H1 (cell line): ENCODE data around the gene MMEL1. TPM values are rescaled to one million over a fixed set of nuclear protein-coding genes. Genes with fewer than 3 reads are reported as not detected.

Experiments used
- CTCF ChIA-PET: fragments of 300-600 bp; sonication (Branson Sonifier 250); formaldehyde crosslinking; loops from one replicate; lab custom pipeline; 2021; ENCODE audit not compliant: partially characterized antibody; lab: Charles Lee
- POLR2A ChIA-PET: fragments of 300-600 bp; sonication (Branson Sonifier 250); formaldehyde crosslinking; loops from one replicate; lab custom pipeline; 2021; ENCODE audit warnings: inconsistent platforms; ENCODE audit not compliant: partially characterized antibody; lab: Charles Lee
- DNase-seq, 2 experiments: peaks; one replicate each; pipeline versions ENCODE4 v3.0.0 to v3.0.0-alpha.2; 2010 to 2022; ENCODE audit warnings: low spot score in 2 of 2, low read depth in 1 of 2, mixed read lengths in 1 of 2
- FAIRE-seq: peaks from 2 replicates; lab custom pipeline; 2011; peaks lifted over from hg19 to GRCh38; lab: Jason Lieb, UNC
- H2AFZ ChIP-seq: 2 replicates; pipeline ENCODE4 v1.8.1; 2012; ENCODE audit warnings: low read length, inconsistent platforms
- H2AK5ac ChIP-seq: 2 replicates; pipeline ENCODE4 v1.6.1; 2013; ENCODE audit warnings: low read depth, low read length
- H2BK120ac ChIP-seq: replicated peaks from 2 replicates; pipeline ENCODE3; 2013; ENCODE audit warnings: low read depth, low read length, inconsistent platforms
- H2BK12ac ChIP-seq: 2 replicates; pipeline ENCODE4 v1.6.1; 2013; ENCODE audit warnings: low read depth, low read length
- H2BK15ac ChIP-seq: 2 replicates; pipeline ENCODE4 v1.6.1; 2013; ENCODE audit warnings: low read length
- H2BK20ac ChIP-seq: 2 replicates; pipeline ENCODE4 v1.6.1; 2013; ENCODE audit warnings: low read length
- H2BK5ac ChIP-seq: 2 replicates; pipeline ENCODE4 v1.6.1; 2013; ENCODE audit warnings: low read depth, low read length
- H3K14ac ChIP-seq: 2 replicates; pipeline ENCODE4 v1.6.1; 2013; ENCODE audit warnings: inconsistent platforms; ENCODE audit not compliant: insufficient read length
- H3K18ac ChIP-seq: 2 replicates; pipeline ENCODE4 v1.6.1; 2013; ENCODE audit warnings: low read length; ENCODE audit errors: extremely low read depth
- H3K23ac ChIP-seq: 2 replicates; pipeline ENCODE4 v1.6.1; 2013; ENCODE audit warnings: inconsistent platforms; ENCODE audit not compliant: insufficient read length
- H3K23me2 ChIP-seq: 2 replicates; pipeline ENCODE4 v1.6.1; 2013; ENCODE audit warnings: low read depth, low read length
- H3K27ac ChIP-seq: 2 replicates; pipeline ENCODE4 v1.6.1; 2011; ENCODE audit warnings: low read depth, low read length, inconsistent platforms
- H3K27me3 ChIP-seq, 4 experiments: replicated peaks in 1 of 4; 1 replicate in 1 of 4; 2 replicates in 3 of 4; pipeline versions ENCODE4 v1.6.1 to v1.8.1; 2011 to 2013; ENCODE audit warnings: low read length in 3 of 4, mild to moderate bottlenecking in 3 of 4, inconsistent platforms in 2 of 4, mixed read lengths in 2 of 4, moderate library complexity in 1 of 4; ENCODE audit not compliant: control insufficient read depth in 3 of 4, insufficient read depth in 3 of 4; ENCODE audit errors: extremely low read depth in 1 of 4
- H3K36me3 ChIP-seq, 4 experiments: 2 replicates each; pipeline versions ENCODE4 v1.6.1 to v1.8.1; 2011 to 2013; ENCODE audit warnings: mild to moderate bottlenecking in 4 of 4, low read length in 3 of 4, moderate library complexity in 2 of 4, control low read depth in 1 of 4, inconsistent platforms in 1 of 4; ENCODE audit not compliant: insufficient read depth in 4 of 4, control insufficient read depth in 2 of 4
- H3K4ac ChIP-seq: replicated peaks from 2 replicates; pipeline ENCODE3; 2013; ENCODE audit warnings: low read length, low read depth, mixed read lengths, inconsistent platforms; ENCODE audit not compliant: insufficient read length
- H3K4me1 ChIP-seq, 4 experiments: replicated peaks in 1 of 4; 1 replicate in 1 of 4; 2 replicates in 3 of 4; pipeline versions ENCODE4 v1.6.1 to v1.8.1; 2011 to 2013; ENCODE audit warnings: low read length in 3 of 4, inconsistent platforms in 2 of 4, mixed read lengths in 1 of 4; ENCODE audit not compliant: insufficient read depth in 4 of 4, control insufficient read depth in 3 of 4
- H3K4me2 ChIP-seq, 2 experiments: 2 replicates each; pipeline versions ENCODE4 v1.6.1 to v1.8.1; 2011 to 2013; ENCODE audit warnings: low read depth in 2 of 2, low read length in 2 of 2, control low read depth in 1 of 2, inconsistent platforms in 1 of 2, mild to moderate bottlenecking in 1 of 2; ENCODE audit not compliant: insufficient read depth in 1 of 2
- H3K4me3 ChIP-seq, 4 experiments: fragments of 200-600, 300-600 bp in 1 of 4; sonication (generic), shearing (Covaris generic), sonication (Bioruptor Twin) in 1 of 4; 2 replicates each; pipeline versions ENCODE4 v1.5.1 to v1.8.1; 2011 to 2016; ENCODE audit warnings: low read length in 4 of 4, low read depth in 3 of 4, control low read depth in 2 of 4, inconsistent platforms in 2 of 4, mild to moderate bottlenecking in 2 of 4, mixed read lengths in 1 of 4, moderate library complexity in 1 of 4; ENCODE audit not compliant: insufficient read depth in 2 of 4; ENCODE audit errors: extremely low read depth in 1 of 4
- H3K56ac ChIP-seq: replicated peaks from 2 replicates; pipeline ENCODE3; 2013; ENCODE audit warnings: low read depth, mild to moderate bottlenecking, mixed read lengths, low read length, inconsistent platforms; ENCODE audit not compliant: insufficient read length
- H3K79me1 ChIP-seq: 2 replicates; pipeline ENCODE4 v1.6.1; 2013; ENCODE audit warnings: low read depth, low read length, control low read depth
- H3K79me2 ChIP-seq, 2 experiments: 2 replicates each; pipeline versions ENCODE4 v1.6.1 to v1.8.1; 2012 to 2013; ENCODE audit warnings: low read length in 2 of 2, mild to moderate bottlenecking in 2 of 2, inconsistent platforms in 1 of 2; ENCODE audit not compliant: insufficient read depth in 2 of 2, control insufficient read depth in 1 of 2
- H3K9ac ChIP-seq, 4 experiments: replicated peaks in 1 of 4; 1 replicate in 1 of 4; 2 replicates in 3 of 4; pipeline versions ENCODE4 v1.6.1 to v1.8.1; 2011 to 2013; ENCODE audit warnings: low read depth in 3 of 4, low read length in 3 of 4, control low read depth in 2 of 4, mild to moderate bottlenecking in 2 of 4, moderate library complexity in 2 of 4, inconsistent platforms in 1 of 4; ENCODE audit errors: extremely low read depth in 1 of 4
- H3K9me3 ChIP-seq, 2 experiments: 2 replicates each; pipeline versions ENCODE4 v1.6.1 to v1.8.1; 2012 to 2013; ENCODE audit warnings: mild to moderate bottlenecking in 2 of 2, moderate library complexity in 2 of 2, control low read depth in 1 of 2, inconsistent platforms in 1 of 2, low read depth in 1 of 2, low read length in 1 of 2, mixed read lengths in 1 of 2; ENCODE audit not compliant: insufficient read depth in 2 of 2
- H4K20me1 ChIP-seq, 2 experiments: replicated peaks in 1 of 2; 2 replicates each; pipeline versions ENCODE3 to v1.8.1; 2011 to 2013; ENCODE audit warnings: inconsistent platforms in 2 of 2, low read length in 2 of 2, mild to moderate bottlenecking in 1 of 2; ENCODE audit not compliant: insufficient read depth in 2 of 2, control insufficient read depth in 1 of 2
- H4K5ac ChIP-seq: 2 replicates; pipeline ENCODE4 v1.6.1; 2013; ENCODE audit warnings: low read length, low read depth, mixed read lengths, inconsistent platforms; ENCODE audit not compliant: insufficient read length
- H4K8ac ChIP-seq: 2 replicates; pipeline ENCODE4 v1.8.0; 2013; ENCODE audit warnings: mild to moderate bottlenecking, moderate library complexity, low read length, inconsistent platforms; ENCODE audit not compliant: insufficient read depth; ENCODE audit errors: extremely low read depth
- H4K91ac ChIP-seq: replicated peaks from 2 replicates; pipeline ENCODE3; 2013; ENCODE audit warnings: low read length, mixed read lengths, inconsistent platforms; ENCODE audit not compliant: insufficient read length
- BACH1 ChIP-seq: IDR thresholded peaks from 2 replicates; pipeline ENCODE4 v1.6.1; 2012; ENCODE audit warnings: low read length, improper control_type of control experiment
- BRCA1 ChIP-seq: IDR thresholded peaks from 2 replicates; pipeline ENCODE4 v1.6.1; 2012; ENCODE audit warnings: low read depth, low read length, improper control_type of control experiment
- CEBPB ChIP-seq: IDR thresholded peaks from 2 replicates; pipeline ENCODE4 v1.6.1; 2012; ENCODE audit warnings: low read depth, low read length
- CHD1 ChIP-seq: IDR thresholded peaks from 2 replicates; pipeline ENCODE4 v1.6.1; 2012; ENCODE audit warnings: low read depth, low read length, improper control_type of control experiment
- KDM1A ChIP-seq: fragments of 200-600, 300-600 bp; sonication (generic); IDR thresholded peaks from 2 replicates; pipeline ENCODE4 v1.7.1; 2016; ENCODE audit warnings: mild to moderate bottlenecking, low read length, borderline replicate concordance
- NRF1 ChIP-seq: IDR thresholded peaks from 2 replicates; pipeline ENCODE4 v1.6.1; 2011; ENCODE audit warnings: mild to moderate bottlenecking, low read depth, low read length, improper control_type of control experiment
- RAD21 ChIP-seq, 2 experiments: IDR thresholded peaks in 1 of 2; conservative IDR thresholded peaks in 1 of 2; 2 replicates each; pipeline ENCODE4 v1.6.1; 2011; ENCODE audit warnings: low read depth in 2 of 2, low read length in 2 of 2, improper control_type of control experiment in 1 of 2, inconsistent platforms in 1 of 2, mild to moderate bottlenecking in 1 of 2, moderate library complexity in 1 of 2
- RXRA ChIP-seq: IDR thresholded peaks from 2 replicates; pipeline ENCODE4 v1.6.1; 2011; ENCODE audit warnings: low read depth, mild to moderate bottlenecking, low read length, moderate library complexity; ENCODE audit not compliant: insufficient read depth
- SIX5 ChIP-seq: IDR thresholded peaks from 2 replicates; pipeline ENCODE4 v1.6.1; 2011; ENCODE audit warnings: mild to moderate bottlenecking, low read depth, low read length
- SUZ12 ChIP-seq: fragments of 200-600 bp; sonication (generic); IDR thresholded peaks from 2 replicates; pipeline ENCODE4 v1.6.1; 2012; ENCODE audit warnings: mild to moderate bottlenecking, inconsistent platforms, low read length, moderate library complexity, mixed read lengths
- TEAD4 ChIP-seq: IDR thresholded peaks from 2 replicates; pipeline ENCODE4 v1.6.1; 2012; ENCODE audit warnings: low read depth, low read length, inconsistent platforms, mixed read lengths
- WGBS, 2 experiments: shearing (Covaris generic) in 1 of 2; methylation state at CpG; one replicate each; pipeline versions ENCODE4 v1.1.6 to v1.1.7; 2013 to 2015; ENCODE audit warnings: low lambda C conversion rate in 2 of 2, mixed read lengths in 2 of 2, inconsistent platforms in 1 of 2, low coverage in 1 of 2, missing lambda C conversion rate in 1 of 2; ENCODE audit not compliant: insufficient replicate concordance in 2 of 2, insufficient coverage in 1 of 2, insufficient read length in 1 of 2; ENCODE audit errors: extremely low coverage in 1 of 2, missing lambda C conversion rate in 1 of 2; 5-methylcytosine and 5-hydroxymethylcytosine counted together
- polyA plus RNA-seq, 7 experiments: library from polyadenylated mRNA; depleted of rRNA in 3 of 7; stranded (reverse) in 5 of 7; unstranded in 2 of 7; fragments of >200 nt in 5 of 7; fragments of 200-250 nt in 2 of 7; gene quantifications; 1 replicate in 5 of 7; 2 replicates in 1 of 7; 4 replicates in 1 of 7; pipeline versions ENCODE4 v1.2.1 to v1.2.3, GENCODE V29; 2011 to 2013; ENCODE audit warnings: missing spikeins in 2 of 7, mixed read lengths in 2 of 7
- total RNA-seq: library from RNA; stranded (reverse); fragmentation: NEBNext Ultra II Directional; extraction: Animal tissue kit (Norgen Biotek cat#: 25700); gene quantifications from 2 replicates; pipeline ENCODE4 v1.2.1, GENCODE V29; 2021
- TF ChIP-seq, protein P1 (sequence below): IDR thresholded peaks from 2 replicates; pipeline ENCODE4 v1.6.1; 2012; ENCODE audit warnings: inconsistent platforms

MMEL1 gene
- total and polyA plus RNA-seq, 2 of the 8 experiments (the other 6 are each of a cell fraction or from before 2014, with no cell fraction given) = 0.91 to 1.7 TPM

DNA sequence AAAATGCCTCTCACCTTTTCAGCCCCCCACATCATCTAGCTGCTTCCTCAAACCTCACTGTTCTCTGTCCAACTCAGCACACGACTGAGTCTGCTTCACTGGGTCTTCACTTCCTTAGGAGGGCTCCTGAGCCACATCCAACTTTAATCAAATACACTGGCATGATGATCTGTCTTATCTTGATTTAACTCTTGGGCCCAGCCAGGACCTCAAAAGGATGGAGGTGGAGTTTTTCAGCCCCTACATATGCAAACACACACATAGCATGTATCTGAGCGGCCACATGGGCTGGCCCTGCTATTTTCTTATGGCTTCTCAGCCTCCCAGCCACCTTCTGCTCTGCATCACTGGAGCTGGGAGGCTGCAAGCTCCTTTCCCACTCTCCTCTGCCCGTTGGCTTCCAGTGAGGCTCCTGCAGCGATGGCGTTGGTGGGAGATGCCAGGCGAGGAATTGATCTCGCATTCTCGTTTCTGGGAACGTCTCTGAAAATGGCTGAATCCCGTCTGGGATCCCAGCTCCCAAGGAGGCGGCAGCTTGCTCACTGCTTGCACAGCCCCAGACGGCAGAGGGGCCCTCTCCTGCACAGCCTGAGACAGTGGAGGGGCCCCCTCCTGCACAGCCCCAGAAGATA, 48.0 kb downstream of the MMEL1 start:
- Histone ChIP-seq H3K9ac (0 out of 7 replicates have a peak overlapping the region, but pooled peaks of 1 of the 4 experiments have one; percentile 15), H3K4me3 (peak overlapping the region in 2 of 4 experiments; percentile 78 to 88; a peak in 2 of 8 replicates), H3K36me3 (0 out of 8 replicates have a peak, but pooled peaks cover 0 to 4% (median 0%) of the 10 kb centered on the region in 4 experiments), H4K91ac (no peak overlapping the region), H2BK5ac (no peak overlapping the region), H2BK15ac (no peak overlapping the region), H4K5ac (no peak overlapping the region), H3K4ac (no peak overlapping the region), H3K9me3 (no peaks in the 10 kb centered on the region), H3K79me2 (no peaks in the 10 kb centered on the region), H2AFZ (no peak overlapping the region), H3K4me2 (peak overlapping the region; percentile 65 to 88), H3K56ac (no peak overlapping the region), H3K27me3 (no peaks in the 10 kb centered on the region), H2BK120ac (no peak overlapping the region), H2BK20ac (no peak overlapping the region), H4K8ac (no peak overlapping the region), H3K14ac (no peak overlapping the region), H3K27ac (no peak overlapping the region), H3K23me2 (peaks cover 12% of the 10 kb centered on the region), H3K4me1 (peaks cover 0 to 25% (median 9%) of the 10 kb centered on the region in 4 experiments; a peak in 4 of 7 replicates), H2AK5ac (no peak overlapping the region), H3K18ac (no peak overlapping the region), H2BK12ac (no peak overlapping the region), H3K23ac (no peak overlapping the region), H3K79me1 (no peaks in the 10 kb centered on the region; the same call in 1 of the 2 replicates), H4K20me1 (peaks cover 2 to 3% of the 10 kb centered on the region in 2 experiments)
- no peak for DNase-seq
- WGBS, 2 experiments = 71% methylated on average over 12 of the region's 12 CpGs; no CpG with 5 or more reads in 1 of the 2 experiments
- CTCF ChIA-PET = interaction anchor here (0.7 to 4.5 kb wide), 6 partner anchors 13 to 1191 kb away, joined by 3 to 24 read pairs (median 3); partner anchors contain the start of gene TNFRSF14
- POLR2A ChIA-PET = interaction anchor here (1.0 to 1.5 kb wide), 8 partner anchors 13 to 81 kb away, joined by 3 to 9 read pairs (median 4); no protein-coding TSS in a partner anchor
- FAIRE-seq = no peak
- TF ChIP-seq TEAD4 (no peak), NRF1 (no peak), KDM1A (no peak), CHD1 (no peak), BRCA1 (no peak), RXRA (no peak), BACH1 (no peak), CEBPB (no peak), SIX5 (no peak), RAD21 (IDR thresholded peaks at IDR 0.05 in 1 of 2, conservative IDR thresholded peaks at IDR 0.05 in 1 of 2; ENCODE audit: low read depth in 2 of 2, low read length in 2 of 2) (no peak), SUZ12 (no peak)
- TF ChIP-seq, protein P1, sequence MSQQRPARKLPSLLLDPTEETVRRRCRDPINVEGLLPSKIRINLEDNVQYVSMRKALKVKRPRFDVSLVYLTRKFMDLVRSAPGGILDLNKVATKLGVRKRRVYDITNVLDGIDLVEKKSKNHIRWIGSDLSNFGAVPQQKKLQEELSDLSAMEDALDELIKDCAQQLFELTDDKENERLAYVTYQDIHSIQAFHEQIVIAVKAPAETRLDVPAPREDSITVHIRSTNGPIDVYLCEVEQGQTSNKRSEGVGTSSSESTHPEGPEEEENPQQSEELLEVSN = no peak
